GM19438 (cell line): ENCODE results near the gene TFF1.

Experiments
- ATAC-seq: cut with Tn5 transposase; IDR thresholded peaks from one replicate; pipeline ENCODE4 v1.9.1; 2021; ENCODE audit warnings: low read depth; ENCODE audit not compliant: unreplicated experiment

Gene TFF1

GRCh38 chr21:42348762-42349161 lies 17.6 kb downstream of the TFF1 start:
- ATAC-seq = no peak

- ATAC-seq = no peak
These were observed 18.6 kb downstream of the TFF1 start for GRCh38 chr21:42347601-42348327.

GRCh38 chr21:42346866-42347600 lies 19.3 kb downstream of the TFF1 start:
- ATAC-seq = no peak

- no peak for ATAC-seq
These were observed 19.9 kb downstream of the TFF1 start for GRCh38 chr21:42346441-42346840.

- no peak for ATAC-seq
These were observed 21.7 kb downstream of the TFF1 start for GRCh38 chr21:42344631-42345030.

- ATAC-seq = no peak
These were observed 22.3 kb downstream of the TFF1 start for GRCh38 chr21:42343963-42344510.

- ATAC-seq = no peak
These were observed 22.8 kb downstream of the TFF1 start for GRCh38 chr21:42343556-42343955.

GRCh38 chr21:42343101-42343500 lies 23.2 kb downstream of the TFF1 start:
- ATAC-seq = no peak

GRCh38 chr21:42341776-42342542 lies 24.4 kb downstream of the TFF1 start:
- no peak for ATAC-seq

GRCh38 chr21:42340187-42341050 lies 25.9 kb downstream of the TFF1 start:
- ATAC-seq = no peak

GRCh38 chr21:42338729-42339715 lies 27.3 kb downstream of the TFF1 start:
- ATAC-seq = no peak

GRCh38 chr21:42337830-42338728 lies 28.3 kb downstream of the TFF1 start:
- no peak for ATAC-seq

- no peak for ATAC-seq
These were observed 29.1 kb downstream of the TFF1 start for GRCh38 chr21:42337276-42337675.

GRCh38 chr21:42336054-42336453 lies 30.3 kb downstream of the TFF1 start:
- no peak for ATAC-seq

GRCh38 chr21:42332557-42333317 lies 33.6 kb downstream of the TFF1 start:
- no peak for ATAC-seq

- ATAC-seq = no peak
These were observed 34.7 kb downstream of the TFF1 start for GRCh38 chr21:42331660-42332059.
